Caco-2 (cell line): ENCODE measurements around the gene HACD1. TPM values are rescaled to one million over a fixed set of nuclear protein-coding genes. Genes with fewer than 3 reads are reported as not detected.

ENCODE experiments used
- BruUV-seq: library from RNA; stranded (reverse); fragments of 400-500 nt; replicated peaks from 2 replicates; lab custom pipeline; 2021; lab: Mats Ljungman, UMichigan
- CTCF ChIA-PET: fragments of 300-600 bp; sonication (Branson Sonifier 250); formaldehyde crosslinking; loops from one replicate; lab custom pipeline; 2022; ENCODE audit warnings: antibody characterized with exemption; lab: Charles Lee
- POLR2A ChIA-PET: fragments of 300-600 bp; sonication (Branson Sonifier 250); formaldehyde crosslinking; loops from one replicate; lab custom pipeline; 2022; ENCODE audit warnings: antibody characterized with exemption; lab: Charles Lee
- DNase-seq, 2 experiments: peaks; one replicate each; pipeline versions ENCODE4 v3.0.0 to v3.0.0-alpha.2; 2020 to 2022
- H3K27me3 ChIP-seq: replicated peaks from 2 replicates; pipeline ENCODE4 v1.6.0; 2011; ENCODE audit warnings: low read length; ENCODE audit not compliant: control insufficient read depth, insufficient read depth
- H3K36me3 ChIP-seq: 2 replicates; pipeline ENCODE4 v1.5.1; 2011; ENCODE audit warnings: low read length; ENCODE audit not compliant: control insufficient read depth, insufficient read depth
- H3K4me1 ChIP-seq: fragments of 250-450 bp; sonication (Bioruptor Pico); 2 replicates; pipeline ENCODE4 v1.5.1; 2020; ENCODE audit warnings: mild to moderate bottlenecking
- H3K4me3 ChIP-seq: 2 replicates; pipeline ENCODE4 v1.5.1; 2011; ENCODE audit warnings: low read depth, mild to moderate bottlenecking, control low read depth, low read length
- H3K9me3 ChIP-seq: fragments of 250-450 bp; sonication (Bioruptor Pico); 2 replicates; pipeline ENCODE4 v1.5.1; 2020; ENCODE audit warnings: mild to moderate bottlenecking, moderate library complexity
- H3K27ac Mint-ChIP-seq: one replicate; pipeline ENCODE4 v1.8.0; 2022; ENCODE audit warnings: mixed read lengths; ENCODE audit not compliant: unreplicated experiment
- H3K27me3 Mint-ChIP-seq: one replicate; pipeline ENCODE4 v1.8.0; 2022; ENCODE audit warnings: mixed read lengths; ENCODE audit not compliant: insufficient read depth, unreplicated experiment
- H3K36me3 Mint-ChIP-seq: one replicate; pipeline ENCODE4 v1.8.0; 2022; ENCODE audit warnings: mild to moderate bottlenecking, mixed read lengths; ENCODE audit not compliant: insufficient read depth, unreplicated experiment
- H3K4me1 Mint-ChIP-seq: one replicate; pipeline ENCODE4 v1.8.0; 2022; ENCODE audit warnings: low read depth, mixed read lengths; ENCODE audit not compliant: unreplicated experiment
- H3K4me3 Mint-ChIP-seq: one replicate; pipeline ENCODE4 v1.8.0; 2022; ENCODE audit warnings: mild to moderate bottlenecking, moderate library complexity, mixed read lengths; ENCODE audit not compliant: unreplicated experiment
- H3K9me3 Mint-ChIP-seq: one replicate; pipeline ENCODE4 v1.8.0; 2022; ENCODE audit warnings: mixed read lengths; ENCODE audit not compliant: unreplicated experiment
- intact Hi-C: fragments of 100-400 bp; cut with micrococcal nuclease; formaldehyde crosslinking; loops from one replicate; pipeline ENCODE4 v1.10.0; 2022; ENCODE audit not compliant: unreplicated experiment
- total RNA-seq: library from RNA; stranded (reverse); gene quantifications from 2 replicates; pipeline ENCODE4 v1.2.3, GENCODE V29; 2022
- TF ChIP-seq, protein P1 (sequence below), 2 experiments: fragments of 200-600 bp in 1 of 2; IDR thresholded peaks; 1 replicate in 1 of 2; 2 replicates in 1 of 2; pipeline versions ENCODE4 v1.5.1 to v1.8.0; 2011 to 2022; ENCODE audit warnings: antibody characterized with exemption in 1 of 2, control low read depth in 1 of 2, inconsistent platforms in 1 of 2, low read depth in 1 of 2, low read length in 1 of 2, mild to moderate bottlenecking in 1 of 2, moderate library complexity in 1 of 2; ENCODE audit not compliant: insufficient read depth in 1 of 2, severe bottlenecking in 1 of 2, unreplicated experiment in 1 of 2

HACD1 gene
- total RNA-seq, 1 experiment from 2014 or later, result 47.8 TPM

DNA sequence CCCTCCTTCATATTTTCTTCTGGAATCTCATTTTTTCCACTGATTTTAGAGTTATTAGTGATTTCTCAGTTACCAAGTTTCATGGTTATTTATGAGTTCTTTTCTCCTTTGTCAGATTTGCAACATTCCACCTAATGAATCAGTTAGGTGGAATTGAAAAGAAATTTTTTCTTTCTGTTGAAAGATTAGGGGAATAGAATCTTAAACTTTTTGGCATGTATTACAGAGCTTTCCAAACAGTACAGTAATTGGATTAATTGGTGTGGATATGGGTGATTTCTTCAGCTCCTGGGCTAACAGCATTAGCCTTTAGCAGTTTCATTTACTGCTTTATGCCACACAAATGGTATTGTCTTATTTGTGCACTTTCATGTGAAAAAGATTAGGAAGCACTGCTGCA is 43.7 kb upstream of the HACD1 start:
- Mint-ChIP-seq H3K4me3 (no peak overlapping the region), H3K27ac (no peak overlapping the region), H3K27me3 (no peaks in the 10 kb centered on the region), H3K4me1 (peaks cover 32% of the 10 kb centered on the region), H3K9me3 (no peaks in the 10 kb centered on the region), H3K36me3 (peaks cover 11% of the 10 kb centered on the region)
- CTCF ChIA-PET, result no interaction called here
- Histone ChIP-seq H3K4me1 (peaks cover 34% of the 10 kb centered on the region), H3K4me3 (no peak overlapping the region), H3K9me3 (no peaks in the 10 kb centered on the region), H3K27me3 (no peaks in the 10 kb centered on the region), H3K36me3 (no peaks in the 10 kb centered on the region)
- intact Hi-C loops, result no loop called here
- no TSS peak for BruUV-seq
- no peak for DNase-seq
- POLR2A ChIA-PET, result no interaction called here
- TF ChIP-seq, protein P1, sequence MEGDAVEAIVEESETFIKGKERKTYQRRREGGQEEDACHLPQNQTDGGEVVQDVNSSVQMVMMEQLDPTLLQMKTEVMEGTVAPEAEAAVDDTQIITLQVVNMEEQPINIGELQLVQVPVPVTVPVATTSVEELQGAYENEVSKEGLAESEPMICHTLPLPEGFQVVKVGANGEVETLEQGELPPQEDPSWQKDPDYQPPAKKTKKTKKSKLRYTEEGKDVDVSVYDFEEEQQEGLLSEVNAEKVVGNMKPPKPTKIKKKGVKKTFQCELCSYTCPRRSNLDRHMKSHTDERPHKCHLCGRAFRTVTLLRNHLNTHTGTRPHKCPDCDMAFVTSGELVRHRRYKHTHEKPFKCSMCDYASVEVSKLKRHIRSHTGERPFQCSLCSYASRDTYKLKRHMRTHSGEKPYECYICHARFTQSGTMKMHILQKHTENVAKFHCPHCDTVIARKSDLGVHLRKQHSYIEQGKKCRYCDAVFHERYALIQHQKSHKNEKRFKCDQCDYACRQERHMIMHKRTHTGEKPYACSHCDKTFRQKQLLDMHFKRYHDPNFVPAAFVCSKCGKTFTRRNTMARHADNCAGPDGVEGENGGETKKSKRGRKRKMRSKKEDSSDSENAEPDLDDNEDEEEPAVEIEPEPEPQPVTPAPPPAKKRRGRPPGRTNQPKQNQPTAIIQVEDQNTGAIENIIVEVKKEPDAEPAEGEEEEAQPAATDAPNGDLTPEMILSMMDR (IDR thresholded peaks at IDR 0.05; ENCODE audit: insufficient read depth in 1 of 2, low read depth in 1 of 2, low read length in 1 of 2, severe bottlenecking in 1 of 2, unreplicated experiment in 1 of 2), result no peak

DNA sequence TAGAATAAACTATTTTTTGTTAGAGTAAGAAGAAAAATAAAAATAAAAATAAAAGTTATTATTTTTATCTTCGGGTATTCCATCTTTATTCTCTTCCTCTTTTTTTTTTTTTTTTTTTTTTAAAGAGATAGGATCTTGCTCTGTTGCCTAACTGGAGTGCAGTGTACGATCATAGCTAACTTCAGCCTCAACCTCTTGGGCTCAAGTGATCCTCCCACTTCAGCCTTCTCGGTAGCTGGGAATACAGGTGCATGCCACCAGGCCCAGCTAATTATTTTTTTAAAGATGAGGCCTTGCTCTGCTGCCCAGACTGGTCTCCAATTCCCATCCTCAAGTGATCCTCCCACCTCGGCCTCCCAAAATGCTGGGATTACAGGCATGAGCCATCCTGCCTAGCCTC is 42.2 kb upstream of the HACD1 start:
- ChIA-PET POLR2A (no interaction called here), CTCF (no interaction called here)

DNA sequence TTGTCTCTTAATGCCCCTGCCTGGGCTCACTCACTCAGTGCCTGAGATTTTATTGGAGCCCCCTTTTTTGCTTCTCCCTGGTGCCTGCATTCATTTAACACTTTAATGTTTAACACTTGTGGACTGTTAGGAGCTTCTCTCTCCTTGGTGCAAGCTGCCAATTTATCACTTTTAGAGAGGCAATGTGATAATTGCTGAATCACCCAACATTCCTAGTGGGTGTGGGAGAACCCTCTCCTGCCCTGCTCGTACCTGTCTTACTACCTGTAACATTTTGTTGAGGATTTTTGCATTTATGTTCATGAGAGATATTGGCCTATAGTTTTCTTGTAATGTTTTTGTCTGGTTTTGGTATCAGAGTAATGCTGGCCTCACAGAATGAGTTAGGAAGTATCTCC is 39.9 kb upstream of the HACD1 start:
- Mint-ChIP-seq H3K27me3 (no peaks in the 10 kb centered on the region), H3K4me3 (no peak overlapping the region), H3K9me3 (no peaks in the 10 kb centered on the region), H3K4me1 (peaks cover 26% of the 10 kb centered on the region), H3K36me3 (peaks cover 14% of the 10 kb centered on the region), H3K27ac (peak overlapping the region; percentile 90)
- Histone ChIP-seq H3K27me3 (no peaks in the 10 kb centered on the region), H3K36me3 (0 out of 2 replicates have a peak, but pooled peaks cover 1% of the 10 kb centered on the region), H3K9me3 (peaks cover 4% of the 10 kb centered on the region; the same call in 1 of the 2 replicates), H3K4me3 (no peak overlapping the region), H3K4me1 (peaks cover 35% of the 10 kb centered on the region)
- ChIA-PET POLR2A (no interaction called here), CTCF (interaction anchor here (1.8 kb wide), 1 partner anchor 40 kb away, joined by 9 read pairs; the partner anchor contains the start of gene HACD1)
- TF ChIP-seq, protein P1 (IDR thresholded peaks at IDR 0.05; ENCODE audit: insufficient read depth in 1 of 2, low read depth in 1 of 2, low read length in 1 of 2, severe bottlenecking in 1 of 2, unreplicated experiment in 1 of 2), result no peak
- intact Hi-C loops, result no loop called here
- DNase-seq, result no peak
- no TSS peak for BruUV-seq

More for the DNA sequence above, 42.2 kb upstream of the HACD1 start:
- Mint-ChIP-seq H3K36me3 (peaks cover 11% of the 10 kb centered on the region), H3K27me3 (no peaks in the 10 kb centered on the region), H3K4me3 (no peak overlapping the region), H3K27ac (no peak overlapping the region), H3K9me3 (no peaks in the 10 kb centered on the region), H3K4me1 (peaks cover 39% of the 10 kb centered on the region)
- DNase-seq, result no peak
- Histone ChIP-seq H3K4me3 (no peak overlapping the region), H3K9me3 (no peaks in the 10 kb centered on the region), H3K27me3 (no peaks in the 10 kb centered on the region), H3K4me1 (peaks cover 30% of the 10 kb centered on the region), H3K36me3 (no peaks in the 10 kb centered on the region)
- intact Hi-C loops, result no loop called here
- BruUV-seq, result no TSS peak
- TF ChIP-seq, protein P1 (IDR thresholded peaks at IDR 0.05; ENCODE audit: insufficient read depth in 1 of 2, low read depth in 1 of 2, low read length in 1 of 2, severe bottlenecking in 1 of 2, unreplicated experiment in 1 of 2), result no peak
